ENCODE results near the gene PRPF8. TPM values are rescaled to one million over a fixed set of nuclear protein-coding genes. Genes with fewer than 3 reads are reported as not detected.

PRPF8 gene
- total and polyA plus RNA-seq, 2 of the 13 experiments (the other 11 are each of a cell fraction or from before 2014, with no cell fraction given), result 112 to 179 TPM

DNA sequence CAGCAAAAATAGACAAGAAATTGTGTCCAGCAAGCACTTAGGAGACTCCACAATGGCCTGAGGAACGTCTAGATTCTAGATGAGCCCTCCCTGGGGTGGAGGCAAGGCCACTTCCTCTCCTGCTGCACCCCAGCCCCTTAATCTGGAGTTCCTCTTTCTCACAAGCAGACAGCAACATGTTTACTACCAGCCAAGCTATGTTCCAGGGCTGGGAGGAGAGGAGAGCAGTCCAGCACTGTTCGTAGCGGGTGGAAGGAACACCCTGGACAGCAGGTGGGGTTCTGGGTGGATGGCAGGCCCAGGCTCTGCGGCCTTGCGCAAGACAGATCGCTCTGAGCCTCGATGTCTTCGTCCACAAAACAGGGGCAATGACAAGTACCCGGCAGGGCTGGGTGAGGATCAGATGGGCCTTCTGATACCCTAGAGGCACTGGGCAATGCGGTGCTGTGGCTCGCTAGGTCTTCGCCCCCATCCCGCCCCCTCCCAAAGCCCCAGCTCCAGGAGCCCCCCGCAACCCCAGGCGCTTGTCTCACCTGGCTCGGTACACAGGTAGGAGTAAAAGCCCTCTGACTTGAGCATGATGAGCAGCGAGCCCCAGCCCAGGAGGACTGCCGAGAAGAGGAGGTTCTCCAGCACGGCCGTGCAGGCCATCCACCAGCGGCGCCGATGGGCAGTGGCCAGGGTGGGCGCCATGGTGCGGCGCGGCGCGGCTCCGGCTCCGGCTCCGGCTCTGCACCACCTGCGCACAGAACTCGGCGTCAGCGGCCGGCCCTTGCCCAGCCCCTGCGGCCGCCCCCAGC, 57.3 kb downstream of the PRPF8 start (continued):
- peak; percentile 7; the same call in 1 of the 2 replicates for TF ChIP-seq RAD21 (CRISPR knock-in tag; IDR thresholded peaks at IDR 0.05)
- TF ChIP-seq CEBPB (IDR thresholded peaks at IDR 0.05; ENCODE audit: borderline replicate concordance, low read depth, low read length), result peak; percentile 91
- TF ChIP-seq MZF1 (CRISPR knock-in tag; IDR thresholded peaks at IDR 0.05; ENCODE audit: borderline replicate concordance), result no peak
- no peak for TF ChIP-seq BHLHE40 (IDR thresholded peaks at IDR 0.05; ENCODE audit: low read length)
- TF ChIP-seq HMG20B (CRISPR knock-in tag; conservative IDR thresholded peaks at IDR 0.05), result no peak
- 0 out of 2 replicates have a peak, but pooled peaks have one; percentile 9 for TF ChIP-seq MTA1 (CRISPR knock-in tag; IDR thresholded peaks at IDR 0.05; ENCODE audit: borderline replicate concordance)
- TF ChIP-seq, protein P1, sequence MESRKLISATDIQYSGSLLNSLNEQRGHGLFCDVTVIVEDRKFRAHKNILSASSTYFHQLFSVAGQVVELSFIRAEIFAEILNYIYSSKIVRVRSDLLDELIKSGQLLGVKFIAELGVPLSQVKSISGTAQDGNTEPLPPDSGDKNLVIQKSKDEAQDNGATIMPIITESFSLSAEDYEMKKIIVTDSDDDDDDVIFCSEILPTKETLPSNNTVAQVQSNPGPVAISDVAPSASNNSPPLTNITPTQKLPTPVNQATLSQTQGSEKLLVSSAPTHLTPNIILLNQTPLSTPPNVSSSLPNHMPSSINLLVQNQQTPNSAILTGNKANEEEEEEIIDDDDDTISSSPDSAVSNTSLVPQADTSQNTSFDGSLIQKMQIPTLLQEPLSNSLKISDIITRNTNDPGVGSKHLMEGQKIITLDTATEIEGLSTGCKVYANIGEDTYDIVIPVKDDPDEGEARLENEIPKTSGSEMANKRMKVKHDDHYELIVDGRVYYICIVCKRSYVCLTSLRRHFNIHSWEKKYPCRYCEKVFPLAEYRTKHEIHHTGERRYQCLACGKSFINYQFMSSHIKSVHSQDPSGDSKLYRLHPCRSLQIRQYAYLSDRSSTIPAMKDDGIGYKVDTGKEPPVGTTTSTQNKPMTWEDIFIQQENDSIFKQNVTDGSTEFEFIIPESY (CRISPR knock-in tag; IDR thresholded peaks at IDR 0.05), result peak; percentile 66; the same call in 1 of the 2 replicates
- TF ChIP-seq CEBPG (CRISPR knock-in tag; IDR thresholded peaks at IDR 0.05), result peak; percentile 84
- peak; percentile 86 for TF ChIP-seq ZBTB38 (CRISPR knock-in tag; IDR thresholded peaks at IDR 0.05)
- TF ChIP-seq ZFP90 (CRISPR knock-in tag; IDR thresholded peaks at IDR 0.05; ENCODE audit: borderline replicate concordance), result 0 out of 2 replicates have a peak, but pooled peaks have one; percentile 37

DNA sequence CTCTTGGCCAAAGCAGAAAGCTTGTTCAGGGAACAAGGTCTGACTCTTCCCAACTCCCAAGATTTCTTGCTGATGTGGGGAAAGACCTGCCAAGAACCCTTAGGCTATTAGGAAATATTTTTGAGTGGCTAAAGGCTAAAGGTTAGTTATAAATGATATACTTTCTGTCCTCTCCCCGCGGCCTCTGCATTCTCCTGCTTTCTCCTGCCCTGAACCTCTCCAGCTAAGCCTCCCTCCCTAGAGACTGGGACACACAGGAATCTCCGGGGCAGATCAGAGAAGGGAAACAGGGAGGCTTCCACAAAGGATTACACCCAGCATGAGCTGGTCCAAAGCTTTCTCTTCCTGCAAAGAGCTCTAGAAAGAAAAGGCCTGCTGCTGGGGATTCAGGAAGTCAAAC, 58.3 kb downstream of the PRPF8 start:
- Histone ChIP-seq H3K36me3 (replicated peaks in 1 of 2; ENCODE audit: control insufficient read depth in 1 of 2, insufficient read depth in 2 of 2, low read length in 2 of 2) (peaks cover 0 to 2% of the 10 kb centered on the region in 2 experiments; a peak in 1 of 5 replicates), H3K27me3 (ENCODE audit: control insufficient read depth in 1 of 2, insufficient read depth in 2 of 2, low read length in 2 of 2) (no peaks in the 10 kb centered on the region; a peak in 1 of 5 replicates), H3K27ac (ENCODE audit: extremely low read length, insufficient read depth, low read length) (peak overlapping the region; percentile 2), H4K20me1 (ENCODE audit: insufficient read depth, low read length) (no peaks in the 10 kb centered on the region), H3K9me3 (ENCODE audit: low read length) (no peaks in the 10 kb centered on the region), H3K4me2 (ENCODE audit: low read depth, low read length) (peak overlapping the region; percentile 99), H3K4me3 (replicated peaks in 1 of 3; ENCODE audit: insufficient read depth in 1 of 3, low read depth in 2 of 3, low read length in 3 of 3) (no peak overlapping the region), H2AFZ (ENCODE audit: low read length) (no peak overlapping the region), H3K79me2 (ENCODE audit: insufficient read depth, low read length) (no peaks in the 10 kb centered on the region), H3K9ac (ENCODE audit: insufficient read depth, low read depth, low read length) (no peak overlapping the region), H3K4me1 (ENCODE audit: insufficient read depth, low read length) (peaks cover 49% of the 10 kb centered on the region)
- FAIRE-seq, result no peak
- in situ Hi-C loops (cut with HindIII; ENCODE audit: extremely low pct_ligation_motif_present, low pct_unique_long_range_greater_than_20kb) (loop anchor here (5.0 kb wide), 1 partner anchor 49 kb away; no protein-coding TSS in a partner anchor), intact Hi-C loops (cut with micrococcal nuclease; ENCODE audit: unreplicated experiment) (no loop called here)
- no TSS peak for BruUV-seq (replicated peaks)
- no peak for ATAC-seq
- ChIA-PET POLR2A (no interaction called here), CTCF (ENCODE audit: low intra/inter-chr PET ratio, low total read pairs) (no interaction called here)
- DNase-seq (ENCODE audit: low spot score), result no peak
- WGBS (ENCODE audit: low lambda C conversion rate), result 64% methylated on average over 3 of the region's 3 CpGs
- no peak for TF ChIP-seq ZSCAN30 (CRISPR knock-in tag; IDR thresholded peaks at IDR 0.05)
- TF ChIP-seq CAMTA2 (CRISPR knock-in tag; IDR thresholded peaks at IDR 0.05; ENCODE audit: borderline replicate concordance), result no peak
- no peak for TF ChIP-seq ARHGAP35 (CRISPR knock-in tag; IDR thresholded peaks at IDR 0.05; ENCODE audit: borderline replicate concordance)
- TF ChIP-seq, protein P2, sequence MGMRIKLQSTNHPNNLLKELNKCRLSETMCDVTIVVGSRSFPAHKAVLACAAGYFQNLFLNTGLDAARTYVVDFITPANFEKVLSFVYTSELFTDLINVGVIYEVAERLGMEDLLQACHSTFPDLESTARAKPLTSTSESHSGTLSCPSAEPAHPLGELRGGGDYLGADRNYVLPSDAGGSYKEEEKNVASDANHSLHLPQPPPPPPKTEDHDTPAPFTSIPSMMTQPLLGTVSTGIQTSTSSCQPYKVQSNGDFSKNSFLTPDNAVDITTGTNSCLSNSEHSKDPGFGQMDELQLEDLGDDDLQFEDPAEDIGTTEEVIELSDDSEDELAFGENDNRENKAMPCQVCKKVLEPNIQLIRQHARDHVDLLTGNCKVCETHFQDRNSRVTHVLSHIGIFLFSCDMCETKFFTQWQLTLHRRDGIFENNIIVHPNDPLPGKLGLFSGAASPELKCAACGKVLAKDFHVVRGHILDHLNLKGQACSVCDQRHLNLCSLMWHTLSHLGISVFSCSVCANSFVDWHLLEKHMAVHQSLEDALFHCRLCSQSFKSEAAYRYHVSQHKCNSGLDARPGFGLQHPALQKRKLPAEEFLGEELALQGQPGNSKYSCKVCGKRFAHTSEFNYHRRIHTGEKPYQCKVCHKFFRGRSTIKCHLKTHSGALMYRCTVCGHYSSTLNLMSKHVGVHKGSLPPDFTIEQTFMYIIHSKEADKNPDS (CRISPR knock-in tag; IDR thresholded peaks at IDR 0.05), result no peak
- TF ChIP-seq, protein P3, sequence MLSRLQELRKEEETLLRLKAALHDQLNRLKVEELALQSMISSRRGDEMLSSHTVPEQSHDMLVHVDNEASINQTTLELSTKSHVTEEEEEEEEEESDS (CRISPR knock-in tag; IDR thresholded peaks at IDR 0.05; ENCODE audit: borderline replicate concordance), result no peak
- TF ChIP-seq GATAD2A (CRISPR knock-in tag; IDR thresholded peaks at IDR 0.05), result no peak
- no peak for TF ChIP-seq U2AF1 (optimal IDR thresholded peaks at IDR 0.05; ENCODE audit: low read depth, low read length)
- TF ChIP-seq ZNF160 (CRISPR knock-in tag; IDR thresholded peaks at IDR 0.05), result no peak
- TF ChIP-seq ZNF430 (CRISPR knock-in tag; IDR thresholded peaks at IDR 0.05), result no peak
